Mononuclear cell (primary cell): ENCODE data around the gene KLF6. TPM values are rescaled to one million over a fixed set of nuclear protein-coding genes. Genes with fewer than 3 reads are reported as not detected.

Source experiments
- H3K27me3 ChIP-seq: 2 replicates; pipeline ENCODE4 v1.6.0; 2011; ENCODE audit warnings: low read length, control low read depth; ENCODE audit not compliant: insufficient read depth
- H3K4me1 ChIP-seq: 2 replicates; pipeline ENCODE4 v1.5.1; 2011; ENCODE audit warnings: mild to moderate bottlenecking, low read length, control low read depth; ENCODE audit not compliant: insufficient read depth
- H3K4me3 ChIP-seq: 2 replicates; pipeline ENCODE4 v1.5.1; 2011; ENCODE audit warnings: mild to moderate bottlenecking, low read length, moderate library complexity
- H3K9me3 ChIP-seq: 2 replicates; pipeline ENCODE4 v1.5.1; 2011; ENCODE audit warnings: low read depth, mild to moderate bottlenecking, control low read depth, low read length
- total RNA-seq: library from RNA; depleted of rRNA; stranded (reverse); fragments of >200 nt; gene quantifications from one replicate; pipeline ENCODE4 v1.2.3, GENCODE V29; 2012

Gene KLF6
- total RNA-seq, 1 donor: 606 TPM

DNA sequence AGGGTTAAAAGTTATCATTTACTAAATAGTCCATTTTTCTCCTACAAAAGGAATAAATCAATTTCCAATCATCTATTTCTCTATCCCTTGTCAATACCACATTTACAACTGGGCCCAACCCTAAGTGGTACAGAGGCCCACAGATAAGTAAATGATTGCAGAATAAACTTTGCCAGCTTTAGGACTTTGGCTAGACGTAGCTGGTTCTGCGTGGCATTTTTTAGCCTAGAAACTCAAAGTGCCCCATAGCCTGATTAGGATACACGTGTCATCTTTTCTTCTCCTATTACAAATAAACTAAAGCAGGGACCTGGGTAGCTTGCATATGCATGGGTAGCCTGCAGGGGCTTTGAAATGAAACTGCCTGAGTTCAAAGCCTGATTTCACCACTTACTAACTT is 56.4 kb downstream of the KLF6 start:
- H3K9me3 ChIP-seq: no peaks in the 10 kb centered on the region
- no peaks in the 10 kb centered on the region for H3K27me3 ChIP-seq
- no peak overlapping the region for H3K4me3 ChIP-seq
- H3K4me1 ChIP-seq: no peaks in the 10 kb centered on the region

DNA sequence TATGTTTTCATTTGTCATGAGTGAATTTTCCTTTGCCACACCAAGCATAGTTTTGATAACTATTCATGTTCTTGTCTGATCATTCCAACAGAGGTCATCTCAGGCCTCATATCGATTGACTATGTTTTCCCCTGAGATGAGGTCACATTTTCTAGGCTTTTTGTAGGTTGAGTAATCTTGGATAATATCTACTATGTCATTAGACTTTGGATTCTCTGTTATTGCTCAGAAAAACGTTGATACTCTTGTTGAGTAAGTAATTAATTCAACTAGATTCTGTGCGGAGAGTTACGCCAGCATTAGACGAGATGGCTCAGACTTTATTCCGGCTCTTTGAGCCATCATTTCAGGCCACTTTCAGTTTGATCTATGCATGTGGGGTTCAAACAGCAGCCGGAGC is 57.7 kb downstream of the KLF6 start:
- Histone ChIP-seq H3K4me1 (peaks cover under 1% of the 10 kb centered on the region), H3K27me3 (no peaks in the 10 kb centered on the region), H3K9me3 (no peaks in the 10 kb centered on the region), H3K4me3 (no peak overlapping the region)
